Neural cell (in vitro differentiated cells): ENCODE data around the gene GIPC2. TPM values are rescaled to one million over a fixed set of nuclear protein-coding genes. Genes with fewer than 3 reads are reported as not detected.

Experiments used
- H2AFZ ChIP-seq: fragments of 200-600, 300-800 bp; sonication (generic), shearing (Covaris generic); 2 replicates; pipeline ENCODE4 v1.6.0; 2014; ENCODE audit warnings: low read depth, mild to moderate bottlenecking, antibody characterized with exemption, low read length, moderate library complexity
- H3F3A ChIP-seq: fragments of 200-600 bp; shearing (Covaris generic); 2 replicates; pipeline ENCODE4 v1.6.1; 2016; ENCODE audit warnings: mild to moderate bottlenecking, moderate library complexity, mixed read lengths, antibody characterized with exemption, low read length; ENCODE audit not compliant: insufficient read depth, poor library complexity, severe bottlenecking
- H3K27ac ChIP-seq: fragments of 200-600, 300-800 bp; sonication (generic), shearing (Covaris generic); 2 replicates; pipeline ENCODE4 v1.5.1; 2014; ENCODE audit warnings: mild to moderate bottlenecking, low read length, moderate library complexity
- H3K27me3 ChIP-seq: fragments of 300-800, 200-600 bp; sonication (generic), shearing (Covaris generic); 2 replicates; pipeline ENCODE4 v1.6.0; 2014; ENCODE audit warnings: mild to moderate bottlenecking, low read depth, low read length, moderate library complexity; ENCODE audit not compliant: insufficient read depth
- H3K36me3 ChIP-seq: fragments of 300-800, 200-600 bp; sonication (generic), shearing (Covaris generic); 2 replicates; pipeline ENCODE4 v1.5.1; 2014; ENCODE audit warnings: mild to moderate bottlenecking, antibody characterized with exemption, low read length, moderate library complexity; ENCODE audit not compliant: insufficient read depth
- H3K4me2 ChIP-seq: fragments of 300-800, 200-600 bp; sonication (generic), shearing (Covaris generic); 2 replicates; pipeline ENCODE4 v1.6.0; 2014; ENCODE audit warnings: mild to moderate bottlenecking, low read length
- H3K4me3 ChIP-seq: fragments of 300-800, 200-600 bp; sonication (generic), shearing (Covaris generic); 2 replicates; pipeline ENCODE4 v1.5.1; 2014; ENCODE audit warnings: mild to moderate bottlenecking, low read length, moderate library complexity
- H3K79me2 ChIP-seq: fragments of 200-600 bp; shearing (Covaris generic); replicated peaks from 2 replicates; pipeline ENCODE4 v1.6.0; 2014; ENCODE audit warnings: mild to moderate bottlenecking, low read length, moderate library complexity; ENCODE audit not compliant: insufficient read depth
- H3K9ac ChIP-seq: fragments of 300-800, 200-600 bp; sonication (generic), shearing (Covaris generic); 2 replicates; pipeline ENCODE4 v1.6.1; 2016; ENCODE audit warnings: mild to moderate bottlenecking, low read length, mixed read lengths
- H3K9me2 ChIP-seq: fragments of 200-600 bp; shearing (Covaris generic); 2 replicates; pipeline ENCODE4 v1.6.1; 2016; ENCODE audit warnings: mild to moderate bottlenecking, low read length, mixed read lengths; ENCODE audit not compliant: insufficient read depth
- H3K9me3 ChIP-seq: fragments of 200-600, 300-800 bp; sonication (generic), shearing (Covaris generic); 2 replicates; pipeline ENCODE4 v1.6.1; 2016; ENCODE audit warnings: mild to moderate bottlenecking, mixed run types, low read length, moderate library complexity, mixed read lengths
- H4K20me1 ChIP-seq: fragments of 200-600 bp; shearing (Covaris generic); 2 replicates; pipeline ENCODE4 v1.6.1; 2016; ENCODE audit warnings: mild to moderate bottlenecking, mixed run types; ENCODE audit not compliant: insufficient read depth
- CTCF ChIP-seq: fragments of 450-650 bp; IDR thresholded peaks from 2 replicates; pipeline ENCODE4 v1.5.1; 2014; ENCODE audit warnings: antibody characterized with exemption, mild to moderate bottlenecking, moderate library complexity; ENCODE audit not compliant: poor library complexity, severe bottlenecking
- EP300 ChIP-seq: fragments of 450-650 bp; conservative IDR thresholded peaks from 2 replicates; pipeline ENCODE4 v1.6.1; 2014; ENCODE audit warnings: antibody characterized with exemption, mild to moderate bottlenecking, moderate library complexity; ENCODE audit not compliant: poor library complexity, severe bottlenecking
- EZH2 ChIP-seq: fragments of 200-600, 300-800 bp; shearing (Covaris generic), sonication (generic); IDR thresholded peaks from 2 replicates; pipeline ENCODE4 v1.6.1; 2014; ENCODE audit warnings: antibody characterized with exemption, low read length, borderline replicate concordance, mild to moderate bottlenecking; ENCODE audit not compliant: insufficient read depth, poor library complexity, severe bottlenecking
- MXI1 ChIP-seq: fragments of 450-650 bp; conservative IDR thresholded peaks from 2 replicates; pipeline ENCODE4 v1.6.1; 2014; ENCODE audit warnings: antibody characterized with exemption, mild to moderate bottlenecking; ENCODE audit not compliant: poor library complexity, severe bottlenecking
- POLR2AphosphoS5 ChIP-seq: IDR thresholded peaks from 2 replicates; pipeline ENCODE4 v1.6.1; 2012
- RAD21 ChIP-seq: fragments of 450-650 bp; conservative IDR thresholded peaks from 2 replicates; pipeline ENCODE4 v1.6.1; 2014; ENCODE audit warnings: antibody characterized with exemption, mild to moderate bottlenecking, moderate library complexity
- REST ChIP-seq: IDR thresholded peaks from 2 replicates; pipeline ENCODE4 v1.6.1; 2012; ENCODE audit warnings: borderline replicate concordance
- SMC3 ChIP-seq: fragments of 450-650 bp; conservative IDR thresholded peaks from 2 replicates; pipeline ENCODE4 v1.6.1; 2014; ENCODE audit warnings: antibody characterized with exemption, mild to moderate bottlenecking, moderate library complexity; ENCODE audit not compliant: poor library complexity
- TAF1 ChIP-seq: IDR thresholded peaks from 2 replicates; pipeline ENCODE4 v1.6.1; 2012; ENCODE audit warnings: low read depth
- polyA plus RNA-seq: library from polyadenylated mRNA; depleted of rRNA; stranded (reverse); fragments of >200 nt; gene quantifications from 2 replicates; pipeline ENCODE4 v1.2.3, GENCODE V29; 2014

GIPC2 gene
- polyA plus RNA-seq, 1 donor from 2014 or later, result 1.3 TPM

GRCh38 chr1:78003070-78003746, 42.6 kb upstream of the GIPC2 start:
- Histone ChIP-seq H3K9ac (no peak overlapping the region), H3K27ac (no peak overlapping the region), H3K9me2 (no peaks in the 10 kb centered on the region), H3F3A (no peaks in the 10 kb centered on the region), H3K79me2 (peaks cover 25% of the 10 kb centered on the region), H2AFZ (no peak overlapping the region), H3K27me3 (no peaks in the 10 kb centered on the region), H3K4me3 (no peak overlapping the region), H3K36me3 (no peaks in the 10 kb centered on the region), H3K4me2 (no peak overlapping the region), H4K20me1 (no peaks in the 10 kb centered on the region), H3K9me3 (no peaks in the 10 kb centered on the region)
- TF ChIP-seq RAD21 (no peak), TAF1 (no peak), CTCF (no peak), REST (no peak), EZH2 (no peak), EP300 (no peak)

- Histone ChIP-seq H3K27me3 (no peaks in the 10 kb centered on the region), H3K4me2 (peak overlapping the region; percentile 85), H3K4me3 (peak overlapping the region; percentile 68), H3K9me3 (no peaks in the 10 kb centered on the region), H3K27ac (peak overlapping the region; percentile 75), H3K9me2 (no peaks in the 10 kb centered on the region), H4K20me1 (no peaks in the 10 kb centered on the region), H3F3A (no peaks in the 10 kb centered on the region), H3K79me2 (peaks cover 27% of the 10 kb centered on the region), H3K9ac (peak overlapping the region; percentile 62), H2AFZ (no peak overlapping the region), H3K36me3 (no peaks in the 10 kb centered on the region)
- TF ChIP-seq REST, result no peak
- no peak for TF ChIP-seq SMC3
- no peak for TF ChIP-seq RAD21
- TF ChIP-seq POLR2AphosphoS5, result no peak
- no peak for TF ChIP-seq EZH2
- TF ChIP-seq CTCF, result no peak
- no peak for TF ChIP-seq MXI1
- TF ChIP-seq EP300, result no peak
- no peak for TF ChIP-seq TAF1
These were observed 41.7 kb upstream of the GIPC2 start for GRCh38 chr1:78003882-78004718.
